Neural progenitor cell (in vitro differentiated cells): ENCODE data around the gene KANSL1L. TPM values are rescaled to one million over a fixed set of nuclear protein-coding genes. Genes with fewer than 3 reads are reported as not detected.

Source experiments
- DNase-seq: peaks from one replicate; pipeline ENCODE4 v3.0.0-alpha.2; 2016; ENCODE audit warnings: low spot score
- H2AFZ ChIP-seq: fragments of 200-600 bp; sonication (generic); replicated peaks from 2 replicates; pipeline ENCODE4 v1.6.1; 2016; ENCODE audit warnings: antibody characterized with exemption
- H3F3A ChIP-seq: fragments of 200-600 bp; sonication (generic); 2 replicates; pipeline ENCODE4 v1.6.1; 2016; ENCODE audit warnings: antibody characterized with exemption, low read depth
- H3K27ac ChIP-seq: fragments of 200-600 bp; sonication (generic); 2 replicates; pipeline ENCODE4 v1.5.1; 2016; ENCODE audit warnings: mild to moderate bottlenecking
- H3K27me3 ChIP-seq: fragments of 200-600 bp; sonication (generic); 2 replicates; pipeline ENCODE4 v1.6.1; 2016; ENCODE audit warnings: mild to moderate bottlenecking, moderate library complexity
- H3K36me3 ChIP-seq: fragments of 200-600 bp; sonication (generic); 2 replicates; pipeline ENCODE4 v1.5.1; 2016
- H3K4me1 ChIP-seq: fragments of 200-600 bp; sonication (generic); 2 replicates; pipeline ENCODE4 v1.6.1; 2016; ENCODE audit warnings: mixed run types
- H3K4me2 ChIP-seq: fragments of 200-600 bp; sonication (generic); 2 replicates; pipeline ENCODE4 v1.6.1; 2016
- H3K4me3 ChIP-seq: fragments of 200-600 bp; sonication (generic); 2 replicates; pipeline ENCODE4 v1.5.1; 2016
- H3K79me2 ChIP-seq: fragments of 200-600 bp; sonication (generic); 2 replicates; pipeline ENCODE4 v1.6.1; 2016; ENCODE audit warnings: low read depth
- H3K9ac ChIP-seq: fragments of 200-600 bp; sonication (generic); 2 replicates; pipeline ENCODE4 v1.6.1; 2016
- H3K9me3 ChIP-seq: fragments of 200-600 bp; sonication (generic); 2 replicates; pipeline ENCODE4 v1.5.1; 2016; ENCODE audit warnings: low read depth
- H4K20me1 ChIP-seq: fragments of 200-600 bp; sonication (generic); 2 replicates; pipeline ENCODE4 v1.6.1; 2016; ENCODE audit warnings: low read depth
- H3K27ac Mint-ChIP-seq: 3 replicates; pipeline ENCODE4 v1.8.0; 2021; ENCODE audit warnings: mixed read lengths
- H3K27me3 Mint-ChIP-seq: 2 replicates; pipeline ENCODE4 v1.8.0; 2022; ENCODE audit warnings: low read depth, mild to moderate bottlenecking, inconsistent platforms, moderate library complexity, mixed read lengths; ENCODE audit not compliant: insufficient read depth
- H3K36me3 Mint-ChIP-seq: 3 replicates; pipeline ENCODE4 v1.8.0; 2021; ENCODE audit warnings: mixed read lengths
- H3K4me1 Mint-ChIP-seq: 3 replicates; pipeline ENCODE4 v1.8.0; 2021; ENCODE audit warnings: mixed read lengths
- H3K4me3 Mint-ChIP-seq: 3 replicates; pipeline ENCODE4 v1.8.0; 2021; ENCODE audit warnings: mild to moderate bottlenecking, moderate library complexity, mixed read lengths
- H3K9me3 Mint-ChIP-seq: 3 replicates; pipeline ENCODE4 v1.8.0; 2020; ENCODE audit warnings: mixed read lengths
- EZH2 ChIP-seq: fragments of 200-600 bp; sonication (generic); IDR thresholded peaks from 2 replicates; pipeline ENCODE4 v1.6.1; 2017; ENCODE audit warnings: antibody characterized with exemption, mild to moderate bottlenecking, moderate library complexity
- EZH2phosphoT487 ChIP-seq: fragments of 200-600 bp; sonication (generic); IDR thresholded peaks from 2 replicates; pipeline ENCODE4 v1.6.1; 2017; ENCODE audit warnings: antibody characterized with exemption
- total RNA-seq: library from RNA; depleted of rRNA; stranded (reverse); fragments of >200 nt; gene quantifications from 2 replicates; pipeline ENCODE4 v1.2.3, GENCODE V29; 2015; ENCODE audit warnings: low replicate concordance
- TF ChIP-seq, protein P1 (sequence below): fragments of 200-600 bp; sonication (generic); IDR thresholded peaks from 2 replicates; pipeline ENCODE4 v1.5.1; 2017; ENCODE audit warnings: antibody characterized with exemption, mild to moderate bottlenecking

KANSL1L gene
- total RNA-seq, 1 donor from 2014 or later, result 51.8 TPM

DNA sequence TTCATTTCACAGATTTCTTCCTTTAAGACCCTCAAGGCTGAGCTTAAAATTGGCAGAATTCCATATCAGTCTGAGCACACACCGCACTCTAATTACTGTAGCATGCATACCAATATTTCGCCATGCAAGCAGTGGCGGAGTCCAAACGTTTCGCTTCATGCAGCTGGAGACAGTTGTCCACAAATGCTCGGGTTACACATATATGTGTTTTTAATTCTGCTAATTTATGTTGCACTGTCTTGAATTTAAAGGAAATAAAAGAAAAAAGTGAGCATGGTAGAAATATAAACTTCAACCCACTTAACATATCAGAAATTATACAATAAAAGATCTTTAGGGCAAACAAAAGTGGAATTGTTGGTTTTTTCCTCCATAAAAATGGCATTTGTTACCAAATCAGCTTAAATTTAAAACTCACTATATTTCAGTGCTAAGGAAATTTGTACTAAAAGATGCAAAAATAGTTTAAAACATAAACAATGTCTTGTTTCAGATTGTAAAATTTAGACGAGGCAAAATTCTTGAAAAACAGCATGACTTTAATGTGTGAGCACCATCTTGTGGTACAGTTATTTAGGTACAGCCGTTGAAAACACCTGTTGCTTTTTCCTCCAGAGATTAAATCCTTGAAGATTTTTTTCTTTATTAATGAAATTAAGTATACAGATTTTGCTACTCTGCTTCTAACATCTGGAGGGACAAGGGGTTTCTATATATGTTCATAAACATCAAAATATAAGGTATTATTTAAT is 24.1 kb upstream of the KANSL1L start:
- H3K4me3 Mint-ChIP-seq, result no peak overlapping the region
- peak overlapping the region; percentile 94 for H2AFZ ChIP-seq
- no peak overlapping the region for H3K9ac ChIP-seq

DNA sequence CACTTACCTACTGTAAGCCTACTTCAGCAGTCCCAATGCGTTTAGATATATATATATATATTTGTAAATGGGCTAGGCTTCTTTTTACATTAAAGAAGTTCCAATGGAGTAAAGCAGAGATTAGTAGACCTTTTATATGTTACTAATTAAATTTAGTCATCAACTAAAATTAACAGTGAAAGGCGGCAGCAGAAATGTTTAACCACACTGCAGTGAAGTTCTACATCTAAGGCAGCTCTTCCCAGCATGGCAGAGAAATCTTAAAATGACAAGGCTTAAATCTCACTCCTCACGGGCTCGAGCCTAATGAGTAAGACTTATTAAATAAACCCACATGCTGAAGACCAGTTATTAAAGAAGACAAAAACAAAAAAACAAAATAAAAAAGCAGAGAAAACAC is 19.1 kb upstream of the KANSL1L start:
- Mint-ChIP-seq H3K4me1 (peaks cover 5% of the 10 kb centered on the region), H3K4me3 (no peak overlapping the region), H3K27me3 (no peaks in the 10 kb centered on the region), H3K9me3 (peaks cover 12% of the 10 kb centered on the region), H3K36me3 (peaks cover 1% of the 10 kb centered on the region), H3K27ac (no peak overlapping the region)
- Histone ChIP-seq H3F3A (no peaks in the 10 kb centered on the region), H3K4me2 (no peak overlapping the region), H3K36me3 (no peaks in the 10 kb centered on the region), H2AFZ (no peak overlapping the region), H3K27ac (no peak overlapping the region), H3K79me2 (no peaks in the 10 kb centered on the region), H3K4me3 (no peak overlapping the region), H3K27me3 (no peaks in the 10 kb centered on the region), H3K9ac (no peak overlapping the region), H3K9me3 (no peaks in the 10 kb centered on the region), H3K4me1 (peaks cover 9% of the 10 kb centered on the region), H4K20me1 (no peaks in the 10 kb centered on the region)
- TF ChIP-seq, protein P1, sequence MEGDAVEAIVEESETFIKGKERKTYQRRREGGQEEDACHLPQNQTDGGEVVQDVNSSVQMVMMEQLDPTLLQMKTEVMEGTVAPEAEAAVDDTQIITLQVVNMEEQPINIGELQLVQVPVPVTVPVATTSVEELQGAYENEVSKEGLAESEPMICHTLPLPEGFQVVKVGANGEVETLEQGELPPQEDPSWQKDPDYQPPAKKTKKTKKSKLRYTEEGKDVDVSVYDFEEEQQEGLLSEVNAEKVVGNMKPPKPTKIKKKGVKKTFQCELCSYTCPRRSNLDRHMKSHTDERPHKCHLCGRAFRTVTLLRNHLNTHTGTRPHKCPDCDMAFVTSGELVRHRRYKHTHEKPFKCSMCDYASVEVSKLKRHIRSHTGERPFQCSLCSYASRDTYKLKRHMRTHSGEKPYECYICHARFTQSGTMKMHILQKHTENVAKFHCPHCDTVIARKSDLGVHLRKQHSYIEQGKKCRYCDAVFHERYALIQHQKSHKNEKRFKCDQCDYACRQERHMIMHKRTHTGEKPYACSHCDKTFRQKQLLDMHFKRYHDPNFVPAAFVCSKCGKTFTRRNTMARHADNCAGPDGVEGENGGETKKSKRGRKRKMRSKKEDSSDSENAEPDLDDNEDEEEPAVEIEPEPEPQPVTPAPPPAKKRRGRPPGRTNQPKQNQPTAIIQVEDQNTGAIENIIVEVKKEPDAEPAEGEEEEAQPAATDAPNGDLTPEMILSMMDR, result no peak
- no peak for TF ChIP-seq EZH2phosphoT487
- no peak for TF ChIP-seq EZH2
- DNase-seq, result no peak

More for the DNA sequence above, 24.1 kb upstream of the KANSL1L start:
- peaks cover 6% of the 10 kb centered on the region for H3K4me1 Mint-ChIP-seq
- H3F3A ChIP-seq, result no peaks in the 10 kb centered on the region
- DNase-seq, result peak; percentile 53
- no peaks in the 10 kb centered on the region for H3K36me3 Mint-ChIP-seq
- H3K9me3 Mint-ChIP-seq, result no peaks in the 10 kb centered on the region
- no peaks in the 10 kb centered on the region for H3K79me2 ChIP-seq
- no peaks in the 10 kb centered on the region for H3K9me3 ChIP-seq
- H3K27ac ChIP-seq, result no peak overlapping the region
- H4K20me1 ChIP-seq, result no peaks in the 10 kb centered on the region
- no peak overlapping the region for H3K27ac Mint-ChIP-seq
- no peak overlapping the region for H3K4me2 ChIP-seq
- TF ChIP-seq, protein P1, result peak; percentile 80
- TF ChIP-seq EZH2phosphoT487 (no peak), EZH2 (no peak)
- no peaks in the 10 kb centered on the region for H3K36me3 ChIP-seq
- no peaks in the 10 kb centered on the region for H3K4me1 ChIP-seq
- H3K27me3 Mint-ChIP-seq, result no peaks in the 10 kb centered on the region
- H3K27me3 ChIP-seq, result no peaks in the 10 kb centered on the region
- H3K4me3 ChIP-seq, result no peak overlapping the region

DNA sequence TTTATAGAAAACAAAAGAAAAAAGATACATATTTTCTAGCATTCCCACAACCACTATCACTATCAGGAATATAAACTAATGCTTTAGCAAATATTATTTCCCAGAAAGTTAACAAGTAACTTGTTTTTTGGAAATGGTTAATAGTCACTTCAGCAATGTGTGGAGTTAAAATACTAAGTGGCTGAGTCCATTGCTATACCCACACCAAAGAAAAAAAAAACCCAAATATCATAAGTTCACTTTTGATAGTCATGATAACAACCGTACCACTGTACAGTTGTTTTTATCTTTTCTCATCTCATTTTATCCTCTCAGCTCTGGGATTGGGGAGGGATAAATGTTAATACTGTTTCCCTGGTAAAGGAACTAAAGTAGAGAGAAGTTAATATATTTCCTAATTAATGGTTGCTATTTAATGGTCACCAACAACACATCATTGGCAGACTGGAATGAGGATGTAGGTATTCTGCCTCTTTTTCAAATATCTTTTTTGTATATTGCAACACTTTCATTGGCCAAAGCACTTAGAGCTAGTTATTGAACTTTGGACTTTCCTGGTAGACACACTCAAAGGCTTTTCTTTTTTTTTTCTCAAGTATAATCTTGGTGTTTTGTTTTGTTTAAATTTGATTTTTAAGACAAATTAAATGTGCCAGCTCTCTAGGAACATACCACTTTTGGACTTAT is 18.4 kb upstream of the KANSL1L start:
- H3K9ac ChIP-seq, result no peak overlapping the region
- H3K27ac Mint-ChIP-seq, result no peak overlapping the region
- no peak overlapping the region for H3K4me3 Mint-ChIP-seq
- H3K4me1 ChIP-seq, result peaks cover 9% of the 10 kb centered on the region
- TF ChIP-seq EZH2phosphoT487, result no peak
- no peak for TF ChIP-seq EZH2
- peaks cover 18% of the 10 kb centered on the region for H3K9me3 Mint-ChIP-seq
- H3K27me3 Mint-ChIP-seq, result peaks cover 2% of the 10 kb centered on the region
- H2AFZ ChIP-seq, result no peak overlapping the region
- H3K27me3 ChIP-seq, result no peaks in the 10 kb centered on the region
- no peak overlapping the region for H3K4me3 ChIP-seq
- H4K20me1 ChIP-seq, result no peaks in the 10 kb centered on the region
- no peaks in the 10 kb centered on the region for H3K9me3 ChIP-seq
- DNase-seq, result no peak
- H3K36me3 ChIP-seq, result no peaks in the 10 kb centered on the region
- no peak overlapping the region for H3K27ac ChIP-seq
- H3K4me1 Mint-ChIP-seq, result no peaks in the 10 kb centered on the region
- no peak overlapping the region for H3K4me2 ChIP-seq
- H3K79me2 ChIP-seq, result no peaks in the 10 kb centered on the region
- no peaks in the 10 kb centered on the region for H3F3A ChIP-seq
- H3K36me3 Mint-ChIP-seq, result peaks cover 6% of the 10 kb centered on the region

DNA sequence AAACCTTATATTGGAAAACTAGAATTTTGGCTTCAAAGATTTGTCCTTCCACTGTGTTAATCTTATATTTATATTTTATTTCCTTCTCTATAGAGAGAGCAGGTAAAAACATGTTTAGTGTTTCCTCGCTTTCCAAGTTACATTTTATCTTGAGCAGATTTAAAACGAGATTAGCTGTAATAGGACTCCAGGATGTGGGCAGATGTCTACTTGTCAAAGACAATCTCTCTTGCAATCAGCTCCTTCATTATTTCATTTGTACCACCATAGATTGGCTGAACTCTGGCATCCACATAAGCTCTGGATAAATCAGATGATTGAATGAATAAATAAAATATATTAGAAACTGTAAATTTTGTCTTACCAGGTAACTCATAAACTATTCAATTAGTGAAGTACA is 17.5 kb upstream of the KANSL1L start:
- Histone ChIP-seq H3K79me2 (no peaks in the 10 kb centered on the region), H3K4me2 (no peak overlapping the region), H3K4me1 (peaks cover 9% of the 10 kb centered on the region), H4K20me1 (no peaks in the 10 kb centered on the region), H3K36me3 (no peaks in the 10 kb centered on the region), H3K4me3 (no peak overlapping the region), H3K27me3 (no peaks in the 10 kb centered on the region), H2AFZ (peak overlapping the region; percentile 36), H3K9ac (no peak overlapping the region), H3F3A (no peaks in the 10 kb centered on the region), H3K9me3 (no peaks in the 10 kb centered on the region), H3K27ac (no peak overlapping the region)
- DNase-seq, result no peak
- H3K9me3 Mint-ChIP-seq, result peaks cover 26% of the 10 kb centered on the region
- H3K36me3 Mint-ChIP-seq, result peaks cover 6% of the 10 kb centered on the region
- TF ChIP-seq EZH2, result no peak
- TF ChIP-seq, protein P1, result no peak
- TF ChIP-seq EZH2phosphoT487, result no peak
- H3K27me3 Mint-ChIP-seq, result peaks cover 2% of the 10 kb centered on the region
- H3K27ac Mint-ChIP-seq, result no peak overlapping the region
- no peak overlapping the region for H3K4me3 Mint-ChIP-seq
- no peaks in the 10 kb centered on the region for H3K4me1 Mint-ChIP-seq
